Measurements from ENCODE around the gene SERTAD2.
A peak's percentile ranks its signal among the peaks of the same experiment; 100 is the strongest.

Gene SERTAD2

GRCh38 chr2:64627860-64628841, 25.6 kb downstream of the SERTAD2 start:
- no peak for ATAC-seq

GRCh38 chr2:64626963-64627760, 26.6 kb downstream of the SERTAD2 start:
- ATAC-seq: no peak

GRCh38 chr2:64626146-64626809, 27.4 kb downstream of the SERTAD2 start:
- ATAC-seq: no peak

- no peak for ATAC-seq
Observed at GRCh38 chr2:64625299-64626145, 28.2 kb downstream of the SERTAD2 start.

- ATAC-seq: no peak
Observed at GRCh38 chr2:64624862-64625261, 28.9 kb downstream of the SERTAD2 start.

GRCh38 chr2:64624108-64624610, 29.6 kb downstream of the SERTAD2 start:
- no peak for ATAC-seq

GRCh38 chr2:64623242-64623850, 30.4 kb downstream of the SERTAD2 start:
- ATAC-seq: no peak

- ATAC-seq: no peak
Observed at GRCh38 chr2:64622443-64623241, 31.1 kb downstream of the SERTAD2 start.

- ATAC-seq: no peak
Observed at GRCh38 chr2:64620661-64621060, 33.1 kb downstream of the SERTAD2 start.

- no peak for ATAC-seq
Observed at GRCh38 chr2:64617631-64618151, 36.0 kb downstream of the SERTAD2 start.

GRCh38 chr2:64615844-64616536, 37.7 kb downstream of the SERTAD2 start:
- no peak for ATAC-seq

- no peak for ATAC-seq
Observed at GRCh38 chr2:64615192-64615763, 38.4 kb downstream of the SERTAD2 start.

- ATAC-seq: no peak
Observed at GRCh38 chr2:64613276-64613675, 40.4 kb downstream of the SERTAD2 start.

GRCh38 chr2:64612575-64613195, 41.0 kb downstream of the SERTAD2 start:
- ATAC-seq: no peak

GRCh38 chr2:64610316-64610855, 43.3 kb downstream of the SERTAD2 start:
- no peak for ATAC-seq

- no peak for ATAC-seq
Observed at GRCh38 chr2:64609942-64610281, 43.8 kb downstream of the SERTAD2 start.

GRCh38 chr2:64609227-64609941, 44.3 kb downstream of the SERTAD2 start:
- peak; percentile 25 to 39 for ATAC-seq

GRCh38 chr2:64608867-64609226, 44.9 kb downstream of the SERTAD2 start:
- no peak for ATAC-seq
